ENCODE data around the gene TEDC1.

Gene TEDC1

GRCh38 chr14:105472486-105472991 is 18.5 kb upstream of the TEDC1 start:
- DNase-seq (ENCODE audit: low spot score): no peak
- TF ChIP-seq CTCF (IDR thresholded peaks at IDR 0.05; ENCODE audit: extremely low read depth, missing control alignments): no peak

GRCh38 chr14:105473033-105473676 is 17.9 kb upstream of the TEDC1 start:
- TF ChIP-seq CTCF (IDR thresholded peaks at IDR 0.05; ENCODE audit: extremely low read depth, missing control alignments): no peak
- no peak for DNase-seq (ENCODE audit: low spot score)

GRCh38 chr14:105473677-105474482 is 17.2 kb upstream of the TEDC1 start:
- peak; percentile 81 for DNase-seq (ENCODE audit: low spot score)
- TF ChIP-seq CTCF (IDR thresholded peaks at IDR 0.05; ENCODE audit: extremely low read depth, missing control alignments): no peak

GRCh38 chr14:105474483-105475268 is 16.4 kb upstream of the TEDC1 start, which contains the start of gene CRIP2:
Gene CRIP2, plus strand, starts transcription at chr14:105474821. Its CDS starts 42 bp downstream, at chr14:105474863.
- peak; percentile 90 for DNase-seq (ENCODE audit: low spot score)
- TF ChIP-seq CTCF (IDR thresholded peaks at IDR 0.05; ENCODE audit: extremely low read depth, missing control alignments): no peak

GRCh38 chr14:105475269-105476096 is 15.6 kb upstream of the TEDC1 start:
- no peak for TF ChIP-seq CTCF (IDR thresholded peaks at IDR 0.05; ENCODE audit: extremely low read depth, missing control alignments)
- no peak for DNase-seq (ENCODE audit: low spot score)

GRCh38 chr14:105476097-105476830 is 14.8 kb upstream of the TEDC1 start:
- no peak for TF ChIP-seq CTCF (IDR thresholded peaks at IDR 0.05; ENCODE audit: extremely low read depth, missing control alignments)
- DNase-seq (ENCODE audit: low spot score): no peak

All from GM20000 (cell line).